IMR-90 (cell line): ENCODE measurements around the gene RAC2.

Experiments used
- CHD1 ChIP-seq: IDR thresholded peaks from 2 replicates; pipeline ENCODE4 v1.6.1; 2012; ENCODE audit warnings: low read depth, low read length, improper control_type of control experiment
- TF ChIP-seq, protein P1 (sequence below): conservative IDR thresholded peaks from 2 replicates; pipeline ENCODE4 v1.5.1; 2012; ENCODE audit warnings: mild to moderate bottlenecking, low read depth, low read length, improper control_type of control experiment

DNA sequence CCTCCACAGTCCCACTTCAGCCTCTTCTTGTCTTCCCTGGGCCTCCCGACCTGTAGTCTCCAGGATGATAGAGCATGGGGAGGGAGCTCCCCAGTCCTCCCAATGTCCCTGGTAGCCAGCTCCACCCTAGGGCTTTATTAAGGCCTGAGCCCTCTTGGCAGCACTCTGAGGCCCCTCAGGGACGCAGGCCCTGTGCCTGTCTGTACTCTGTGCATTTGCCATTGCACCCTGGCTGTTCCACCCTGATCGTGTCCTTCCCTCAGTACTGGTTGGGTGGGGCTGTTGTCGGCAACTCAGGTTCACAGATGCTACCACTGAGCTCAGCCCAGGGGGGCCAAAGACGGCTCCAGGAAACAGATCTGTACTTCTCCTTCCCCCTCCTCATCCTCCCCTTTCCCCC, 39.0 kb downstream of the RAC2 start:
- TF ChIP-seq, protein P1, sequence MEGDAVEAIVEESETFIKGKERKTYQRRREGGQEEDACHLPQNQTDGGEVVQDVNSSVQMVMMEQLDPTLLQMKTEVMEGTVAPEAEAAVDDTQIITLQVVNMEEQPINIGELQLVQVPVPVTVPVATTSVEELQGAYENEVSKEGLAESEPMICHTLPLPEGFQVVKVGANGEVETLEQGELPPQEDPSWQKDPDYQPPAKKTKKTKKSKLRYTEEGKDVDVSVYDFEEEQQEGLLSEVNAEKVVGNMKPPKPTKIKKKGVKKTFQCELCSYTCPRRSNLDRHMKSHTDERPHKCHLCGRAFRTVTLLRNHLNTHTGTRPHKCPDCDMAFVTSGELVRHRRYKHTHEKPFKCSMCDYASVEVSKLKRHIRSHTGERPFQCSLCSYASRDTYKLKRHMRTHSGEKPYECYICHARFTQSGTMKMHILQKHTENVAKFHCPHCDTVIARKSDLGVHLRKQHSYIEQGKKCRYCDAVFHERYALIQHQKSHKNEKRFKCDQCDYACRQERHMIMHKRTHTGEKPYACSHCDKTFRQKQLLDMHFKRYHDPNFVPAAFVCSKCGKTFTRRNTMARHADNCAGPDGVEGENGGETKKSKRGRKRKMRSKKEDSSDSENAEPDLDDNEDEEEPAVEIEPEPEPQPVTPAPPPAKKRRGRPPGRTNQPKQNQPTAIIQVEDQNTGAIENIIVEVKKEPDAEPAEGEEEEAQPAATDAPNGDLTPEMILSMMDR: no peak
- TF ChIP-seq CHD1: no peak
